Epithelial cell of esophagus (primary cell): Measurements from ENCODE around the gene REPS2.

ENCODE experiments used
- DNase-seq: peaks from one replicate; pipeline ENCODE4 v3.0.0; 2010; ENCODE audit warnings: low read depth
- H3K4me3 ChIP-seq: 2 replicates; pipeline ENCODE4 v1.5.1; 2011; ENCODE audit warnings: mild to moderate bottlenecking, low read length, control low read depth
- TF ChIP-seq, protein P1 (sequence below): IDR thresholded peaks from 2 replicates; pipeline ENCODE4 v1.5.1; 2011; ENCODE audit warnings: low read depth, mild to moderate bottlenecking, low read length, control low read depth, inconsistent platforms; ENCODE audit not compliant: insufficient read depth; ENCODE audit errors: missing control alignments

REPS2 gene

GRCh38 chrX:16977771-16978170, 31.3 kb downstream of the REPS2 start:
- H3K4me3 ChIP-seq: no peak overlapping the region
- no peak for DNase-seq
- TF ChIP-seq, protein P1, sequence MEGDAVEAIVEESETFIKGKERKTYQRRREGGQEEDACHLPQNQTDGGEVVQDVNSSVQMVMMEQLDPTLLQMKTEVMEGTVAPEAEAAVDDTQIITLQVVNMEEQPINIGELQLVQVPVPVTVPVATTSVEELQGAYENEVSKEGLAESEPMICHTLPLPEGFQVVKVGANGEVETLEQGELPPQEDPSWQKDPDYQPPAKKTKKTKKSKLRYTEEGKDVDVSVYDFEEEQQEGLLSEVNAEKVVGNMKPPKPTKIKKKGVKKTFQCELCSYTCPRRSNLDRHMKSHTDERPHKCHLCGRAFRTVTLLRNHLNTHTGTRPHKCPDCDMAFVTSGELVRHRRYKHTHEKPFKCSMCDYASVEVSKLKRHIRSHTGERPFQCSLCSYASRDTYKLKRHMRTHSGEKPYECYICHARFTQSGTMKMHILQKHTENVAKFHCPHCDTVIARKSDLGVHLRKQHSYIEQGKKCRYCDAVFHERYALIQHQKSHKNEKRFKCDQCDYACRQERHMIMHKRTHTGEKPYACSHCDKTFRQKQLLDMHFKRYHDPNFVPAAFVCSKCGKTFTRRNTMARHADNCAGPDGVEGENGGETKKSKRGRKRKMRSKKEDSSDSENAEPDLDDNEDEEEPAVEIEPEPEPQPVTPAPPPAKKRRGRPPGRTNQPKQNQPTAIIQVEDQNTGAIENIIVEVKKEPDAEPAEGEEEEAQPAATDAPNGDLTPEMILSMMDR: no peak

- TF ChIP-seq, protein P1: no peak
- no peak for DNase-seq
- no peak overlapping the region for H3K4me3 ChIP-seq
Observed at GRCh38 chrX:16978193-16978984, 31.9 kb downstream of the REPS2 start.

DNA sequence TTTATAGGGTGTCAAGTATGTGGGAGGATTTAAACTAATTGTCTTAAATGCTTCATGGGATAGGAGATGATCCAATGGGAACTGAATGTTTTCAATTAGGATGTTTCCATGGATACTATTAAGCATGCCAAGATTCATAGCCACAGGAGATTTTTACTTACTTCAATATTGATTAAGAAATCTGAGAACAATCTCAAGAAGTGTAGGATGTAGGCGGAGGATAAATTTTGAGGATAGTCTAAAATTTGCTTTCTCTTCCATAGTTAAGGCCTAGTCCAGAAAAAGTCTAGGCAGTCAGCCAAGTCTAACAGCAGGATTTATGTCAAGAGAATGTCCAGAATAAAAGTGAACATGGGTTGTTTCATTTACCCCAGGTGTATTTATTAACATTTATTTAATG, 32.8 kb downstream of the REPS2 start:
- TF ChIP-seq, protein P1: no peak
- DNase-seq: no peak
- H3K4me3 ChIP-seq: no peak overlapping the region

- no peak overlapping the region for H3K4me3 ChIP-seq
- TF ChIP-seq, protein P1: no peak
- no peak for DNase-seq
Observed at GRCh38 chrX:16981209-16981608, 34.8 kb downstream of the REPS2 start.

DNA sequence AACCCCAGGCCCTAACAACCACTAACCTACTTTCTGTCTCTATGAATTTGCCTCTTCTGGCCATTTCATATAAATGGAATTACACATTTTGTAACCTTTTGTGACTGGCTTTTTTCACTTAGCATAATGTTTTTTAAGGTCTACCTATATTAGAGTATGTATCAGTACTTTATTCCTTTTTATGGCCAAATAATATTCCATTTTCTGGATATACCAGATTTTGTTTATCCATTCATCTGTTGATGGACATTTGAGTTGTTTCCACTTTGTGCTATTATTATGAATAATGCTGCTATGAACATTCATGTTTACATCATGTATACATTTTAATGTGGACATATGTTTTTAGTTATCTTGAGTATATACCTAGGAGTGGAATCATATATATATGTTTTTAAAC, 35.5 kb downstream of the REPS2 start:
- no peak for DNase-seq
- no peak overlapping the region for H3K4me3 ChIP-seq
- TF ChIP-seq, protein P1: no peak

GRCh38 chrX:16983051-16983450, 36.6 kb downstream of the REPS2 start:
- H3K4me3 ChIP-seq: no peak overlapping the region
- TF ChIP-seq, protein P1: no peak
- DNase-seq: no peak

DNA sequence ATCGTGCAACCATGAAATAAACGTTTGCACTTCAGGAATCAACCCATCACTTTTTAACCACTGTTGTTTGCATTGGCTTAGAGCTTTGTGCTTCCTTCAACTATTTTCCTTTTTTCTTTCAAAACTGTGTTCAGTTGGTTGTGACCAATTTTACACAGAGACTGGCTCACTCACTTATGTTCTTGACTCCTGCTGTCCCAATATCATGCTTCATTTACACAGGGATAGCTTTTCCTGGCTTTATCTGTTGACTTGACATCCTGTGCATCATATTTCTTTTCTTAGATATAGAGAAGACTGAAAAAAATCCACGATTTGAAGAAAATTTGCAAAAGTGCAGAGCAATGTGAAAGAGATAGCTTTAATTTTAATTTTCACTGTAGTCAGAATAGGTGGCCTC, 38.8 kb downstream of the REPS2 start:
- DNase-seq: no peak
- H3K4me3 ChIP-seq: no peak overlapping the region
- TF ChIP-seq, protein P1: no peak
